HepG2 (cell line): ENCODE data around the gene MTHFD1L. TPM values are rescaled to one million over a fixed set of nuclear protein-coding genes. Genes with fewer than 3 reads are reported as not detected.

Source experiments
- ATM ChIP-seq: fragments of 450-650 bp; IDR thresholded peaks from 2 replicates; pipeline ENCODE4 v1.7.1; 2017; ENCODE audit warnings: mild to moderate bottlenecking, borderline replicate concordance
- GATAD1 ChIP-seq: IDR thresholded peaks from 2 replicates; pipeline ENCODE4 v1.6.1; 2016; ENCODE audit warnings: missing genetic modification reagents, missing compliant biosample characterization
- HHEX ChIP-seq: IDR thresholded peaks from 2 replicates; pipeline ENCODE4 v1.6.1; 2016; ENCODE audit warnings: control low read depth
- HNF4A ChIP-seq: sonication (generic); formaldehyde crosslinking; IDR thresholded peaks from 2 replicates; pipeline ENCODE4 v1.4.0; 2020; ENCODE audit warnings: missing genetic modification reagents
- HNF4G ChIP-seq, 2 experiments: sonication (generic) in 1 of 2; formaldehyde crosslinking in 1 of 2; IDR thresholded peaks; 2 replicates each; pipeline versions ENCODE4 v1.4.0 to v1.6.1; 2011 to 2020; ENCODE audit warnings: borderline replicate concordance in 2 of 2, low read depth in 2 of 2, mild to moderate bottlenecking in 2 of 2, low read length in 1 of 2, missing genetic modification reagents in 1 of 2, moderate library complexity in 1 of 2
- HOXA5 ChIP-seq: sonication (generic); formaldehyde crosslinking; IDR thresholded peaks from 2 replicates; pipeline ENCODE4 v1.4.0; 2020; ENCODE audit warnings: missing genetic modification reagents
- NR2C2 ChIP-seq: sonication (generic); formaldehyde crosslinking; IDR thresholded peaks from 2 replicates; pipeline ENCODE4 v1.4.0; 2020; ENCODE audit warnings: missing genetic modification reagents, mild to moderate bottlenecking, moderate library complexity, borderline replicate concordance
- PAX8 ChIP-seq: sonication (generic); formaldehyde crosslinking; IDR thresholded peaks from 2 replicates; pipeline ENCODE4 v1.8.0; 2022; ENCODE audit warnings: mild to moderate bottlenecking, missing genetic modification reagents, borderline replicate concordance
- PCBP2 ChIP-seq: fragments of 200-400 bp; formaldehyde crosslinking; optimal IDR thresholded peaks from 2 replicates; pipeline ENCODE3; 2018; ENCODE audit warnings: low read length, low read depth; ENCODE audit not compliant: poor library complexity, severe bottlenecking
- RBFOX2 ChIP-seq: fragments of 200-400 bp; formaldehyde crosslinking; IDR thresholded peaks from 2 replicates; pipeline ENCODE4 v1.6.1; 2017; ENCODE audit warnings: low read depth, mild to moderate bottlenecking, low read length
- SYNCRIP ChIP-seq: fragments of 200-400 bp; formaldehyde crosslinking; IDR thresholded peaks from 2 replicates; pipeline ENCODE4 v1.6.1; 2018; ENCODE audit warnings: mild to moderate bottlenecking, low read depth, low read length; ENCODE audit not compliant: insufficient read depth
- TBP ChIP-seq: sonication (generic); formaldehyde crosslinking; IDR thresholded peaks from 2 replicates; pipeline ENCODE4 v1.5.0; 2020; ENCODE audit warnings: missing genetic modification reagents
- XRCC5 ChIP-seq: fragments of 200-400 bp; formaldehyde crosslinking; optimal IDR thresholded peaks from 2 replicates; pipeline ENCODE3; 2017; ENCODE audit warnings: mild to moderate bottlenecking, low read length
- ZMAT3 ChIP-seq: sonication (generic); formaldehyde crosslinking; conservative IDR thresholded peaks from 2 replicates; pipeline ENCODE4 v1.7.0; 2021; ENCODE audit warnings: missing genetic modification reagents
- ZNF333 ChIP-seq: sonication (generic); formaldehyde crosslinking; IDR thresholded peaks from 2 replicates; pipeline ENCODE4 v1.4.0; 2020; ENCODE audit warnings: mild to moderate bottlenecking, missing genetic modification reagents, borderline replicate concordance
- ZNF672 ChIP-seq: sonication (generic); formaldehyde crosslinking; IDR thresholded peaks from 2 replicates; pipeline ENCODE4 v1.8.1; 2022; ENCODE audit warnings: missing genetic modification reagents
- polyA plus RNA-seq, 8 experiments: library from polyadenylated mRNA; depleted of rRNA in 3 of 8; stranded (reverse) in 7 of 8; unstranded in 1 of 8; fragments of >200 nt; fragmentation: Illumina TruSeq in 4 of 8; extraction: Trizol in 4 of 8; gene quantifications; 2 replicates each; pipeline versions ENCODE4 v1.2.1 to v1.2.3, GENCODE V29; 2011 to 2016; ENCODE audit warnings: low read depth in 4 of 8, missing spikeins in 1 of 8, mixed read lengths in 1 of 8; ENCODE audit not compliant: insufficient read depth in 1 of 8
- total RNA-seq, 5 experiments: library from RNA; depleted of rRNA; stranded (reverse); fragments of >200 nt; fragmentation: Illumina TruSeq; extraction: Trizol; gene quantifications; 2 replicates each; pipeline ENCODE4 v1.2.3, GENCODE V29; 2016; ENCODE audit warnings: low read depth in 1 of 5
- TF ChIP-seq, protein P1 (sequence below): sonication (generic); formaldehyde crosslinking; IDR thresholded peaks from 2 replicates; pipeline ENCODE4 v1.8.0; 2022; ENCODE audit warnings: missing genetic modification reagents, mild to moderate bottlenecking, inconsistent platforms, borderline replicate concordance
- TF ChIP-seq, protein P2 (sequence below): sonication (generic); formaldehyde crosslinking; IDR thresholded peaks from 2 replicates; pipeline ENCODE4 v1.9.0; 2021; ENCODE audit warnings: missing genetic modification reagents, borderline replicate concordance
- TF ChIP-seq, protein P3 (sequence below): sonication (generic); formaldehyde crosslinking; IDR thresholded peaks from 2 replicates; pipeline ENCODE4 v1.8.0; 2022; ENCODE audit warnings: mild to moderate bottlenecking, missing genetic modification reagents; ENCODE audit not compliant: insufficient replicate concordance
- TF ChIP-seq, protein P4 (sequence below): IDR thresholded peaks from 2 replicates; pipeline ENCODE4 v1.6.1; 2016; ENCODE audit warnings: missing genetic modification reagents, missing compliant biosample characterization
- TF ChIP-seq, protein P5 (sequence below): sonication (generic); formaldehyde crosslinking; IDR thresholded peaks from 2 replicates; pipeline ENCODE4 v1.4.0; 2020; ENCODE audit warnings: mild to moderate bottlenecking, missing genetic modification reagents

MTHFD1L gene
- total and polyA plus RNA-seq, 2 of the 13 experiments (the other 11 are each of a cell fraction or from before 2014, with no cell fraction given) = 24.0 to 39.6 TPM

DNA sequence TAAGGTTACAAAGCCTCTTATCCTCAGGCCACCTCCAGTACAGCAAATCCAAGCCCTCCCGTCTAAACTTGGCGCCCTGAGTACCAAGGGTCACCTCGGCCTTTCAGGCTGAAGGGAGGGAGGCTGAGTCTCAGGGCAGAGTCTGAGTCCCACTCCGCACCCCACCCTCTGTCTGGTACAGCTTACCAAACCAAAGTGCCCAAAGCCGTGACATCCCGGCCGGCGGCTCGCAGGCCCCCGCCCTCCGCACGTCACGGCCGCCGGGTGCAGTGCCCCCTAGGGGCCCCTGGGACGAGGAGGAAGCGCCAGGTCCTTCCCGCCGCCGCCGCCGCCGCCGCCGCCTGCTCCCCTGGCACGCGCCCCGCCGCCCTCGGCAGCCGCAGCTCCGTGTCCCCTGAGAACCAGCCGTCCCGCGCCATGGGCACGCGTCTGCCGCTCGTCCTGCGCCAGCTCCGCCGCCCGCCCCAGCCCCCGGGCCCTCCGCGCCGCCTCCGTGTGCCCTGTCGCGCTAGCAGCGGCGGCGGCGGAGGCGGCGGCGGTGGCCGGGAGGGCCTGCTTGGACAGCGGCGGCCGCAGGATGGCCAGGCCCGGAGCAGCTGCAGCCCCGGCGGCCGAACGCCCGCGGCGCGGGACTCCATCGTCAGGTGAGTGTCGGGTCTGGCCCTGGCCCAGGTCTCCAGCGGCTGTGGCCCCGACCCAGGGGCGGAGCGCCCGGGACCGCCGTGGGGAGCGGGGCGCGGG, at the start of gene MTHFD1L (continued):
- TF ChIP-seq HNF4G (IDR thresholded peaks at IDR 0.05; ENCODE audit: borderline replicate concordance, low read depth, low read length) = no peak; the same call in 1 of the 2 replicates
- TF ChIP-seq HNF4G (CRISPR knock-in tag; IDR thresholded peaks at IDR 0.05; ENCODE audit: borderline replicate concordance, low read depth) = no peak
- TF ChIP-seq SYNCRIP = no peak
- TF ChIP-seq PCBP2 = no peak
- TF ChIP-seq RBFOX2 = peak; percentile 77; the same call in 1 of the 2 replicates
- no peak for TF ChIP-seq GATAD1 (CRISPR knock-in tag)
- peak; percentile 63; the same call in 1 of the 2 replicates for TF ChIP-seq ZMAT3 (CRISPR knock-in tag)
- TF ChIP-seq HOXA5 (CRISPR knock-in tag) = 0 out of 2 replicates have a peak, but pooled peaks have one; percentile 10
- TF ChIP-seq, protein P1, sequence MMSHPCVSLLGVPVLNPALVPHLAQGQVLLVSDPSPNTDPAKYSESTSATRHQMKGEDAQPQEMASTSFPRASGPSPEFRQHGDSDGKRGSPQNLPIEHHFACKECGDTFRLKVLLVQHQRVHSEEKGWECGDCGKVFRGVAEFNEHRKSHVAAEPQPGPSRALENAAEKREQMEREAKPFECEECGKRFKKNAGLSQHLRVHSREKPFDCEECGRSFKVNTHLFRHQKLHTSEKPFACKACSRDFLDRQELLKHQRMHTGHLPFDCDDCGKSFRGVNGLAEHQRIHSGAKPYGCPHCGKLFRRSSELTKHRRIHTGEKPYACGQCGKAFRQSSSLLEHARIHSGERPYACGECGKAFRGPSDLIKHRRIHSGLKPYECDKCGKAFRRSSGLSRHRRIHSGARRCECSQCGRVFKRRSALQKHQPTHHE = no peak
- peak; percentile 37; the same call in 1 of the 2 replicates for TF ChIP-seq HNF4A (CRISPR knock-in tag)
- TF ChIP-seq PAX8 (CRISPR knock-in tag) = no peak
- TF ChIP-seq, protein P2, sequence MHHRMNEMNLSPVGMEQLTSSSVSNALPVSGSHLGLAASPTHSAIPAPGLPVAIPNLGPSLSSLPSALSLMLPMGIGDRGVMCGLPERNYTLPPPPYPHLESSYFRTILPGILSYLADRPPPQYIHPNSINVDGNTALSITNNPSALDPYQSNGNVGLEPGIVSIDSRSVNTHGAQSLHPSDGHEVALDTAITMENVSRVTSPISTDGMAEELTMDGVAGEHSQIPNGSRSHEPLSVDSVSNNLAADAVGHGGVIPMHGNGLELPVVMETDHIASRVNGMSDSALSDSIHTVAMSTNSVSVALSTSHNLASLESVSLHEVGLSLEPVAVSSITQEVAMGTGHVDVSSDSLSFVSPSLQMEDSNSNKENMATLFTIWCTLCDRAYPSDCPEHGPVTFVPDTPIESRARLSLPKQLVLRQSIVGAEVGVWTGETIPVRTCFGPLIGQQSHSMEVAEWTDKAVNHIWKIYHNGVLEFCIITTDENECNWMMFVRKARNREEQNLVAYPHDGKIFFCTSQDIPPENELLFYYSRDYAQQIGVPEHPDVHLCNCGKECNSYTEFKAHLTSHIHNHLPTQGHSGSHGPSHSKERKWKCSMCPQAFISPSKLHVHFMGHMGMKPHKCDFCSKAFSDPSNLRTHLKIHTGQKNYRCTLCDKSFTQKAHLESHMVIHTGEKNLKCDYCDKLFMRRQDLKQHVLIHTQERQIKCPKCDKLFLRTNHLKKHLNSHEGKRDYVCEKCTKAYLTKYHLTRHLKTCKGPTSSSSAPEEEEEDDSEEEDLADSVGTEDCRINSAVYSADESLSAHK (CRISPR knock-in tag) = no peak
- no peak for TF ChIP-seq ATM
- no peak for TF ChIP-seq HHEX (CRISPR knock-in tag)
- TF ChIP-seq ZNF672 (CRISPR knock-in tag) = no peak
- TF ChIP-seq TBP (CRISPR knock-in tag) = no peak
- TF ChIP-seq, protein P3, sequence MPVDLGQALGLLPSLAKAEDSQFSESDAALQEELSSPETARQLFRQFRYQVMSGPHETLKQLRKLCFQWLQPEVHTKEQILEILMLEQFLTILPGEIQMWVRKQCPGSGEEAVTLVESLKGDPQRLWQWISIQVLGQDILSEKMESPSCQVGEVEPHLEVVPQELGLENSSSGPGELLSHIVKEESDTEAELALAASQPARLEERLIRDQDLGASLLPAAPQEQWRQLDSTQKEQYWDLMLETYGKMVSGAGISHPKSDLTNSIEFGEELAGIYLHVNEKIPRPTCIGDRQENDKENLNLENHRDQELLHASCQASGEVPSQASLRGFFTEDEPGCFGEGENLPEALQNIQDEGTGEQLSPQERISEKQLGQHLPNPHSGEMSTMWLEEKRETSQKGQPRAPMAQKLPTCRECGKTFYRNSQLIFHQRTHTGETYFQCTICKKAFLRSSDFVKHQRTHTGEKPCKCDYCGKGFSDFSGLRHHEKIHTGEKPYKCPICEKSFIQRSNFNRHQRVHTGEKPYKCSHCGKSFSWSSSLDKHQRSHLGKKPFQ = no peak
- no peak for TF ChIP-seq NR2C2 (CRISPR knock-in tag)
- TF ChIP-seq, protein P4, sequence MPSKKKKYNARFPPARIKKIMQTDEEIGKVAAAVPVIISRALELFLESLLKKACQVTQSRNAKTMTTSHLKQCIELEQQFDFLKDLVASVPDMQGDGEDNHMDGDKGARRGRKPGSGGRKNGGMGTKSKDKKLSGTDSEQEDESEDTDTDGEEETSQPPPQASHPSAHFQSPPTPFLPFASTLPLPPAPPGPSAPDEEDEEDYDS = peak; percentile 45; the same call in 1 of the 2 replicates
- no peak for TF ChIP-seq ZNF333
- TF ChIP-seq, protein P5, sequence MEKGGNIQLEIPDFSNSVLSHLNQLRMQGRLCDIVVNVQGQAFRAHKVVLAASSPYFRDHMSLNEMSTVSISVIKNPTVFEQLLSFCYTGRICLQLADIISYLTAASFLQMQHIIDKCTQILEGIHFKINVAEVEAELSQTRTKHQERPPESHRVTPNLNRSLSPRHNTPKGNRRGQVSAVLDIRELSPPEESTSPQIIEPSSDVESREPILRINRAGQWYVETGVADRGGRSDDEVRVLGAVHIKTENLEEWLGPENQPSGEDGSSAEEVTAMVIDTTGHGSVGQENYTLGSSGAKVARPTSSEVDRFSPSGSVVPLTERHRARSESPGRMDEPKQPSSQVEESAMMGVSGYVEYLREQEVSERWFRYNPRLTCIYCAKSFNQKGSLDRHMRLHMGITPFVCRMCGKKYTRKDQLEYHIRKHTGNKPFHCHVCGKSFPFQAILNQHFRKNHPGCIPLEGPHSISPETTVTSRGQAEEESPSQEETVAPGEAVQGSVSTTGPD = no peak
- TF ChIP-seq XRCC5 = peak; percentile 96
